HG02852 (cell line): ENCODE measurements around the gene NTSR1.

Experiments
- ATAC-seq: cut with Tn5 transposase; IDR thresholded peaks from one replicate; pipeline ENCODE4 v1.9.1; 2021; ENCODE audit warnings: mild to moderate bottlenecking, moderate library complexity; ENCODE audit not compliant: unreplicated experiment

NTSR1 gene

DNA sequence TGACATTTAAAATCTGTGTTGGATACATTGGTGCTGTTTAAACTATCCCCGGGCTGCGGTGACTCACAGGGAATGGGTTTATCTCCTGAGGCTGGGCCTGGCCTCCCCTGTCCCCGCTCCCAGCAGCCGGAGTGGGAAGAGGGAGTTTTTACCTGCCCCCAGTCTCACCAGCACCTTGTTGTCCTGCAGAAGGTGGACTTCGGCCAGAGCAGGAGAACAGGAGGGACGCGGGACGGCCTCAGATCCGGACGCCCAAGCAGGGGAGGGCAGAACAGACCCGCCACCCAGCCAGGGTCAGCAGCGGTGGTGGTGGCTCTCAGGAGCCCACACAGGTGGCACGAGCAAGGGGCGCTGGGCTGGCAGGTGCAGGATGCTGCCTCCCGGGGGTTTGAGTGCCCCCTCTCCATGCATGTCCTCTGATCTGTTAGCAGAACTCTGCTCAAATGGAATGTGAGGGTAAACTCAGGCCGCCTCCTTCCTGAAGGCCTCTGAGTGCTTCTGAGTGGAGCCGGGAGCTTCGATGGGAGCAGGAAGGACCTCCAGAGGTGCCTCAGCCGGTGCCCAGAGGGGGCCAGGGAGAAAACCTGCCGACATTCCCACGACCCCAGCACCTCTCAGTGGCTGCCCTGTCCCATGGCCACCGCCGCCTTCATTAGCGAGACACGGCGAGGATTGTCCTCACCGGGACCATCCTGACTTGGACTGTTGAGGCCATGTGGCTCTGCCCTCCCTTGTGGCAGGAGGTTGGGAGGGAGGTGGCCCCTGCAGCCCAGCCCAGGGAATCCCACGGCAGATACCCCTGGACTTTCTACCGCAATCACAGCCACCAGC, 44.2 kb downstream of the NTSR1 start:
- ATAC-seq: no peak

DNA sequence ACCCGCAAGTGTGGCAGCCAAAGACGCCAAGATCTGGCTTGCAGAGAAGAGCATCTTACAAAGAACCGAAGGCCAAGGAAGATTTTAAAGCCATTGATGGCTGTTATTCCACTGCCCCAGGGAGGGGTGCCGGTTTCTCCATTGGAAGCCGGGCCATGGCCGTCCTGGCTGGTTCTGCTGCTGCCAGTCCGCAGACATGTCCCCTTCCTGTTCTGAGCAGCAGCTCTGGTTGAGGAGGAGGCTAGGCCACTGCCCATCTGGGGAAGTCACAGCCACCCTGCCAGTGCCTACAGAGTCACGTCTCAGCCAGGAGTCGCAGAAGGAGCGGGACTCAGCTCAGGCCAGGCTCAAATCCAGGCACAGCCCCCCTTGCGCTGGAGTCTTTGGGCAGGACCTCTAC, 45.0 kb downstream of the NTSR1 start:
- ATAC-seq: no peak

DNA sequence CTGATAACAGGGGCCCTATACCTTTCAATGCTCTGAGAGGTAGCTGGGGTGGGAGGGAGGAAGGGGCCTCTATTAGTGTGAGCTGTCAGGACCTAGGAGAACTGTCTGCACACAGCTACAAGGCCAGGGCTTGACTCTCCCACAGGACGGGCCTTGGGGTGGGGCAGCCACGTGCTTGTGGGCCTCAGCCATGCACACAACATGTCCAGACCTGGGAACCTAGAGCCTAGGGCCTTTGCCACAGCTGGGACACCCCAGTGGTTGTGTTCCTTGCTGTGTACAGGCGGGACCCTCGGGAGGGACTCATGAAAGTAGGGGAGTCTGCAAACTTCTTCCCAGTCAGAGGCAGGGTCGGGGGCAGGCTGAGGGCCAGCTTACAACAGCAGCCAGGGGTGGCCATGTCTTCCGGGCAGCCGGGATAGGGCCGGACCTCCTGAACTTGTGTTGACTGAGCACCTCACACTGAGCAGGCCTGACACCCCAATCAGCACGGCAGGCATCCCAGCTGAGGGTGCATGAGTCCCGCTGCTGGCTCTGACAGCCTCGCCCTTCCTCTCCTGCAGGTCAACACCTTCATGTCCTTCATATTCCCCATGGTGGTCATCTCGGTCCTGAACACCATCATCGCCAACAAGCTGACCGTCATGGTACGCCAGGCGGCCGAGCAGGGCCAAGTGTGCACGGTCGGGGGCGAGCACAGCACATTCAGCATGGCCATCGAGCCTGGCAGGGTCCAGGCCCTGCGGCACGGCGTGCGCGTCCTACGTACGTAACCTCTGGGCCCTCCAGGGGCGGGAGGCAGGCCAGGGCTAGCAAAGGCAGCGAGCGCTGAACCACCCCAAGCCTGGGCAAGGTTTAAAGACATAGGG, 45.7 kb downstream of the NTSR1 start:
- no peak for ATAC-seq

DNA sequence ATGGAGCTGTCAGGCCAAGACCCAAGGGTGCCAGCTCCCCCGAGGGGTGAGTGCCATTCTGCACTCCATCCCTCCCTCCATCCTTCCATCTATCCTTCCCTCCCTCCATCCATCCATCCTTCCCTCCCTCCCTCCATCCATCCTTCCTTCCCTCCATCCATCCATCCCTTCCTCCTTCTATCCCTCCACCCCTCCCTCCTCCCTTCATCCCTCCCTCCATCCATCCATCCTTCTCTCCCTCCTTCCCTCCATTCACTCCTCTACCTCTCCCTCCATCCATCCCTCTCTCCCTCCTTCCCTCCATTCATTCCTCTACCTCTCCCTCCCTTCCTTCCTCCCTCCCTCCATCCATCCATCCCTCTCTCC, 46.3 kb downstream of the NTSR1 start:
- no peak for ATAC-seq

DNA sequence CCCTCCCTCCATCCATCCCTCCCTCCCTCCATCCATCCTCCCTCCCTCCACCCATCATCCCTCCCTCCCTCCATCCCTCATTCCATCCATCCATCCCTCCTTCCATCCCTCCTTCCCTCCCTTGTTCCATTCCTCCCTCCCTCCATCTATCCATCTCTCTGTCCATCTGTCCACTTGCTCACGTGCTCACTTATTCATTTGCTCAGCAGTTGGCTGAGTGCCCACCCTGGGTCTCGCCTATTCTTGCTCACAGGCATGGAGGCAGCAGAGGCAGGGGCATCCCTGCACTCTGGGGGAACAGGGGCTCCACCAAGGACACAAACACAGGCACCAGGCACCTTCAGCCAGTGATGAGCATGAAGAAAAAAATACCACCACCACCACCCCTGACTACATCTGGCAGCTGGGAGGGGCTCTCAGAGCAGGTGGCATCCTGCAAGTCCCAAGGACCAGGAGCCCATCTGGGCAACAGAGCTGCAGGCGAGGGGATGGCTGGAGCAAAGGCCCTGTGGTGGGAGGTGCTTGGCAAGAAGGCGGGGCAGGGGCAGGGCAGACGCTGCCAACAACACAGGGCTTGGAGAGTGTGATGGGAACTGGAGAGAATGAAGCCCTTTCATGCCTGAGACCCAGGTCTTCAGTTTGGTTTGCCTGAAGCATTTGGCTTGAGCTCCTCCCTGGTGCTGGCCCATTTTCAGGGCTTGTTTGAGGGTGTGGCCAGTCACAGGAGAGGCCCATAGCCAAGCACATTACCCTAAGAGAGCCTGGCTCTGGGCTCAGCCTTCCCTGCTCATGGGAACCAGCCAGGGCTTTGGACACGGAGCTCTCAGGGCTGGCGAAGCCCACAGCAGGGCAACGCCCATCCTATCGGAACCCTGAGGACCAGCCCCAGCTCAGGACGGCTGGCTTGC, 47.4 kb downstream of the NTSR1 start:
- no peak for ATAC-seq

DNA sequence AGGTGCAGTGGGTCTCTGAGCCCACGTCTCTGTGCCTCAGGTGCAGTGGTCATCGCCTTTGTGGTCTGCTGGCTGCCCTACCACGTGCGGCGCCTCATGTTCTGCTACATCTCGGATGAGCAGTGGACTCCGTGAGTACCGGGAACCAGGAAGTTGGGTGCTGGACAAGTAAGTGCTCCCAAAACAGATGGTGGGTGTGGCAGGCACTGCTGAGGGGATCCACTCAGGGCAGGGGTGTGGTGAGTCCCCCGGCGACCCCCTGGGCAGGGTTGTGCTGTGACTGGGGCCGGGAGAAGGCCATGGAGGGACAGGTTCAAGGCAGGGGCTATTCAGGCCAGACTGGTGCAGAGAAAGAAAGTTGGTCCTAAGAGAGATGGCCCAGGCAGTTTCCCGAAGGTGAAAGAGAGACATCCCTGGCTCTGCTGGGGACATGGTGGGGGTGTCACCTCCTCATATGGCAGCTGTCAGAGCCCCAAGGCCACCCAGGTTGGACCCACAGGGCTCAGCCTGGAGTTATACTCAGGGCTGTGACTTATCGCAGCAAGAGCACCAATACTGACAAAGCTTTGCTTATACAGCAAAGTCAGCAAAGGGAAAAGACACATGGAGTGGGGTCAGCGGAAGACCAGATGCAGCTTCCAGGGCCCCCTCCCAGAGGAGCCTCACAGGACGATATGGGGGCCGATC, 49.7 kb downstream of the NTSR1 start:
- no peak for ATAC-seq

DNA sequence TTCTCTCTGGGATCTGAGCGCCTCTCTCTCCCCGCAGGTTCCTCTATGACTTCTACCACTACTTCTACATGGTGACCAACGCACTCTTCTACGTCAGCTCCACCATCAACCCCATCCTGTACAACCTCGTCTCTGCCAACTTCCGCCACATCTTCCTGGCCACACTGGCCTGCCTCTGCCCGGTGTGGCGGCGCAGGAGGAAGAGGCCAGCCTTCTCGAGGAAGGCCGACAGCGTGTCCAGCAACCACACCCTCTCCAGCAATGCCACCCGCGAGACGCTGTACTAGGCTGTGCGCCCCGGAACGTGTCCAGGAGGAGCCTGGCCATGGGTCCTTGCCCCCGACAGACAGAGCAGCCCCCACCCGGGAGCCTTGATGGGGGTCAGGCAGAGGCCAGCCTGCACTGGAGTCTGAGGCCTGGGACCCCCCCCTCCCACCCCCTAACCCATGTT, 51.4 kb downstream of the NTSR1 start:
- no peak for ATAC-seq

DNA sequence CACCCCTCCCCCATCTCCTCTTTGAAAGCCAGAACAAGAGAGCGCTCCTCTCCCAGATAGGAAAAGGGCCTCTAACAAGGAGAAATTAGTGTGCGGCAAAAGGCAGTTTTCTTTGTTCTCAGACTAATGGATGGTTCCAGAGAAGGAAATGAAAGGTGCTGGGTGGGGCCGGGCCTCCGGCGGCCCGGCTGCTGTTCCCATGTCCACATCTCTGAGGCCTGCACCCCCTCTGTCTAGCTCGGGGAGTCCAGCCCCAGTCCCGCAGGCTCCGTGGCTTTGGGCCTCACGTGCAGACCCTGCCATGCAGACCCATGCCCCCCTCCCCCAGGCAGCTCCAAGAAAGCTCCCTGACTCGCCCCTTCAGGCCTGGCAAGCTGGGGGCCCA, 51.8 kb downstream of the NTSR1 start:
- ATAC-seq: no peak

DNA sequence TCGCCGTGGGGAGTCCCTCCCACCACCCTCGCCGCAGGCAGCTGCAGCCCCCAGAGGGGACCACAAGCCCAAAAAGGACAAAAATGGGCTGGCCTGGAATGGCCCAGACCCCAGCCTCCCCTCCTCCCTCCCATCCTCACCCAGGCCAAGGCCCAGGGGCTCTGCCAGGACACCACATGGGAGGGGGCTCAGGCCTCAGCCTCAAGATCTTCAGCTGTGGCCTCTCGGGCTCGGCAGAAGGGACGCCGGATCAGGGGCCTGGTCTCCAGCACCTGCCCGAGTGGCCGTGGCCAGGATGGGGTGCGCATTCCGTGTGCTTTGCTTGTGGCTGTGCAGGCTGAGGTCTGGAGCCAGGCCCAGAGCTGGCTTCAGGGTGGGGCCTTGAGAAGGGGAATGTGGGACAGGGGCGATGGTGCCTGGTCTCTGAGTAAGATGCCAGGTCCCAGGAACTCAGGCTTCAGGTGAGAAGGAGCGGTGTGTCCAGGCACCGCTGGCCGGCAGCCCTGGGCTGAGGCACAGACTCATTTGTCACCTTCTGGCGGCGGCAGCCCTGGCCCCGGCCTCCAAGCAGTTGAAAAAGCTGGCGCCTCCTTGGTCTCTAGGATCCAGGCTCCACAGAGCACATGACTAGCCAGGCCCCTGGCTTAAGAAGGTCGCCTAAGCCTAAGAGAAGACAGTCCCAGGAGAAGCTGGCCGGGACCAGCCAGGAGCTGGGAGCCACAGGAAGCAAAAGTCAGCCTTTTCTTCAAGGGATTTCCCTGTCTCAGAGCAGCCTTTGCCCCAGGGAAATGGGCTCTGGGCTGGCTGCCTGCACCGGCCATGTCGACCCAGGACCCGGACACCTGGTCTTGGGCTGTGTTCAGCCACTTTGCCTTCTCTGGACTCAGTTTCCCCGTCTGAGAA, 52.5 kb downstream of the NTSR1 start:
- ATAC-seq: no peak

DNA sequence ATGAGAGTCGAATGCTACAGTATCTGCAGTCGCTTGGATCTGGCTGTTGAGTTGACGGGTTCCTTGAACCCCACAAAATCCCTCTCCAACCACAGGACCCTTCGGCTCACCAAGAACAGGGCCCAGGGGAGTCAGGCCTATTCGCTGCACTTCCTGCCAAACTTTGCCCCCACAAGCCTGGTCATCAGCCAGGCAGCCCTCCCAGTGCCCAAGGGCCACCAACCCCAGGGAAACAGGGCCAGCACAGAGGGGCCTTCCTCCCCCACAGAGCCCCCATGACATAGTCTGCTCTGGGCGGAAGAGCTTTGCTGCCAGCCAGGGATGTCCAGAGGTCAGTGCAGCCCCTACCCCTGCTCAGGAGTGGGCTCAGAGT, 53.1 kb downstream of the NTSR1 start:
- ATAC-seq: no peak

DNA sequence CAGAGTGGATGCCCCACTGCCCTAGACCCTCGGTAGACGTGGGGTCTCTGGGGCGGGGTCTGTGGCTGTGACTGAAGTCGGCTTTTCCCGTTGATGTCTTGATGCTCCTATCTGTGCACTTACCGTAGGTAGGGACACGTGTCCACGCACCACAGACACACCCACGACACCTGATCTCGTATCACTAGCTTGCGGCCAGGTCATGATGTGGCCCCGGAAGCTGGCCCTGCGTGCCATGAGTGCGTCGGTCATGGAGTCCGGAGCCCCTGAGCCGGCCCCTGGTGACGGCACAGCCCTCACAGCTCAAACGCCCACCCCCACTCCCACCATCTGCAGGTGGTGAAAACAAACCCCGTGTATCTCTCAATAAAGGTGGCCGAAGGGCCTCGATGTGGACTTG, 53.7 kb downstream of the NTSR1 start:
- no peak for ATAC-seq

DNA sequence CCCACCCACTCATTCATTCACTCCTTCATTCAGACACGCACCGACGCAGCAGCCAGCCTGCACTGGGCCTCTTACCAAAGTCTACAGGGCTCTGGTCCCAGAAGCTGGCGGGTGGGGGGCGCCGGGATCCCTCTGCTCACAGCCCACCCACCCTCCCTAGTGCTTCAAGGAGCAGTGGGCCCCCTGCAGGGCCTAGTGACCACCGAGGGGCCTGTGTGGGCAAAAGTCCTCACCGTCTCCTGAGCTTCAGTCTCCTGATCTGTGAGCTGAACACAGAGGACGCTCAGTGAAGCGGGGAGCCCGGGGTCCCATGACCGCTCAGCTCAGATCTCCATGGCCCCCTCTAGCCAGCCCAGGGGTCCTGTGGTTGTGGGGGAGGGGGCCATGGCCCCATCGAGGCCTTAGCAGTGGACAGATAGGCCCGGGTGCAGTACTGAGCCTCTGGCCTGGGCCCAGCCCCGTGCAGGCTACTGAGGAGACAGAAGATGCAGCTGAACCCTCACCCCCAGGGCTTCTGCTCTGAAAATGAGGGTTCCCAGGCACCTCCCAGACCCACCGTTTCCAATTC, 54.2 kb downstream of the NTSR1 start:
- no peak for ATAC-seq

DNA sequence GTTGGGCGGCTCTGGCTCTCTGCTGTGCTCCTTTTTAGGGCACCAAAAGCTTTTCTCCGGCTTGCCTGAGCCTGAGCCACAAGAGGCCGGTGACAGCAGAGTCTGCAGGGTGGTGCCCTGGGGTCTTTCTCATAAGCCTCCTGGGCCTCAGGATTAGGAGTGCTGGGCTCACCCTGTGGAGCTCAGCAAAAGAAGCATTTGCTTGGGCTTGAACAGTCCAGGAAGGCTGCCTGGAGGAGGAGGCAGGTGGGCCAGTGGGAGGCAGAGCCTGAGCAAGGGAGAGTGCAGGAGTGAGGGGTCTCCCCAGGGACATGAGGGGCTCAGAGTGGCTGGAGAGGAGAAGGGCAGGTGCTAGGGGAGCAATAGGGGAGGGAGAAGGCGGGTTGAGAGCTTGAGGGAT, 54.8 kb downstream of the NTSR1 start:
- no peak for ATAC-seq

DNA sequence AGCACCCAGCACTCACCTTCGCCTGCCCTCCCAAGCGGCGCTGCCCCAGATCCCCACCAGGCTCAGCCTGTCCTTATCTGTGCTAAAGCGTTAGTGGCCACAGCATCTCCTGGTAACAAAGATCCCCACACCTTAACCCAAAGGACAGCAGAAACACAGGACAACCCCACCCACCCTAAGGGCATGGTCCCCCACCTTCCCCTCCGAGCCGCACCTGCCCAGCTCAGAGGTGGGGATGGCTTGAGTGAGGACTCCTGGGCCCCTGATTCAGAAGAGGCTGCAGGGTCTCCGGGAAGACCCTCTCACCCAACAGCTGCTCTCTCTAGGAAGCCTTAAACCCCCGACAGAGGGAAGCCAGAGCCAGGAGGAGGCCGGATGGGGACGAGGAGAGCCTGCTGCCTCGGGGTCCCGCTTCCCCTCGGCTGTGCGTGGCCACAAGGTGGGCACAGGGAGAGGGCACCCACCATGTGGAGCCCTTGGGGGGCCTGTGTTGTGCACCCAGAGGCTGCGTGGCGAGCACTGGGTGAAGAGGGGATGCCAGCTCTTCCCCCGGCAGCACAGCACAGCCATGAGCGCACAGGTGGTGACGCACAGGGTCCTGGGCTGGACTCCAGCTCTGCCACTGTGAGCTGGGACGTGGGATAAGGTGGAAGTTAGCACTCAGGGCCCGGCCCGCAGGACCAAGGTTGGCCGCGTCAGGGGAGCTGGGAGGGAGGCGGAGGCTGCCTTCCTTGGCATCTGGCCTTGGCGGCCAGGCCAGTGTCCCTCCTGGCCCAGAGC, 55.7 kb downstream of the NTSR1 start:
- no peak for ATAC-seq

DNA sequence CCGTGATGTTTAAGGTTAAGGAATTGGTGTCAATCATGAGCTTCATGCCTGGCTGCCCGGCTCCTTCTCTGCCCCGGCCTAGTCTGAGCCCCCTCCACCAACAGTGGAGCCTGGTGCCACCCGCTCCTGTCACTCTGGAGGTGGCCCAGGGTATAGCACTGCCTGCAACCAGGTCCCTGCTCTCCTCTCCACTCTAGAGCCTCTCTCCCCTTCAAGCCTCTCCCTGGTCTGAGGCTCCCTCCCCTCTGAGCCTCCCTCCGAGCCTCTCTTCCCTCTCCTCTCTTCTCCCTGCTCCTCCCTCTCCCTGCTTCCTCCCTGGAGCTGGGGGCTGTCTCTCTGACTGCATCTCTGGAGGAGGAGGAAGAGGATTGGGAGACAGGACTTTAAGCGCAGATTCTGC, 56.4 kb downstream of the NTSR1 start:
- ATAC-seq: no peak

DNA sequence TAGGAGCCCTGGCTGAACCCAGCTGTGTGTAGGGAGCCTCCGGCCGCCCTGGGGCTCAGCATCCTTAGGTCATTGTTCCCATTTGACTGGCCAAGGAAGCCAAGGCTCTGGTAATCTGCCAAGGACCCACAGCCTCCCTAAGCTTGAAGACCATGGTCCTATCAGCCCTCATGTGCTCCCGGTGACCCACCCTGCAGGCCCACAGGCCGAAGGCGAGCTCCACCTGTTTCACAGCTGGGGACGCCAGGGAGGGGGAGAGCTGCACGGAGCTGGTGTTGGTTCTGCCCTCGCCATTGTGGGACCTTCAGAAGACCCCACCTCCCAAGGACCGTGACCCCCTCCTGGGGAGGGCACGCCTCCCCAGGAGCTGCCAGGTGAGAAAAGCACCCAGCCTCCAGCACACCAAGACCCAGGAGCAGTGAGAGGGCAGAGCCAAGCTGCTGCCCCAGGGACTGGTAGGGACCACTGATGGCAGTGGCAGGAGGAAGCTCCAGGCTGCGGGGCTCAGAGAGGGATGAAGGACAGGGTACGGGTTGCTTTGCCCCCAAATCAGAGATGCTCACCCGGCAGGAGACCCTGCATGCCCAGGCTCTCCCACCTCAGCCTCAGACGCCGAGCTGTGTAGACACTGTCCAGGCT, 56.9 kb downstream of the NTSR1 start:
- no peak for ATAC-seq

DNA sequence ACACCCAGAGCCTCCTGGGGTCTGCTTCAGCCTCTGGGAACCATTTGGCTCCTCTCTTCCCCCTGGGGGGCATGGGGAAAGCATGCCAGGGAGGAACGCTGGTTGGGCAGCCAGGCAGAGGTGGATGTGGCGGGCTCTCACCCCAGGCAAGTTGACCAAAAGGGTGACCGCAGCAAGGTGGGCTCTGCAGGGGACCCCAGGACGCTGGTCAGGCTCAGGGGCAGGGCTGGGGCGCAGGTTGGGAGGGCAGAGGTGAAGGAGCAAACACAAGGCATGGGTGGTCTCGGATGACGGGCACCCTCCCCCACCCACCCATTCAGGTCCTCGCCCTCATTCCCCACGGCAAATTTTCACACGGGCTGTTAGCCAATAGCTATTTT, 57.4 kb downstream of the NTSR1 start:
- ATAC-seq: no peak

DNA sequence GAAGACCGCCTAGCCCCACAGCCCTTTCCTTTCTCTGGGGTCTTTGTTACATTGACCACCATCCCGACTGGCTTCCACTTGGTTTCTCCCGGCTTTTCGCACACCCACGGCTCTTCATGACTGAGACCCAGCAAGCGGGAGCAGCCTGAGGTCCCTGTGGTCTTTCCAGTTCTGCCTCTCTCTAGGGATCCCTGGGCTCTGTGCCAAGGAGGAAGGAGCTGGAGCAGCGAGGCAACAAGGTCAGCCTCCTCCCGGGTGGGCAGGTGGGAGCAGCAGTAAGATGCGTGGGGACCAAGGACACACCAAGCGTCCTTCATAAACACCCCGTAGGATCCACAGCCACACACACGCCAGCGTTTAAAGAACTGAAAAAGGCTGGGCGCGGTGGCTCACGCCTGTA, 58.1 kb downstream of the NTSR1 start:
- no peak for ATAC-seq
